Measurements from ENCODE around the gene HIC1.

DNA sequence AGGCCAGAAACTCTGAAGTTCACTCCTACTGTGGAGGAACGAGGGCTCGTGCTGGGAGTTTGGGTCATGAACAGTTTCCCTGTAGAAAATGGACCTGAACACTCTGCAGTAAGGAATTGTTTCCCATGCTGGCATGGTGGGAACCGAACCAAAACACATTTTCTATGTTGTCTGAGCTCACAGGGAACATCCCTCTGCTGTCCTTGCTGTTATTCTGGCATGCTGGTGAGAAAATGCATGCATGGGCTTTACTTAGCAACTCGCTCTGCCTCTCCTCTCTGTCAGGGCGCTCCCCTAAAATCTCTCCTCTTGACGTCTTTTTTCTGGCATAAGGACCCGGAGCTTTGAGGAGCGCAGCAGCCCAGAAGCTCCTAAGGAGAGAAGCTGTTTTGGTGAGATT, 35.2 kb upstream of the HIC1 start:
- TF ChIP-seq, protein P1, sequence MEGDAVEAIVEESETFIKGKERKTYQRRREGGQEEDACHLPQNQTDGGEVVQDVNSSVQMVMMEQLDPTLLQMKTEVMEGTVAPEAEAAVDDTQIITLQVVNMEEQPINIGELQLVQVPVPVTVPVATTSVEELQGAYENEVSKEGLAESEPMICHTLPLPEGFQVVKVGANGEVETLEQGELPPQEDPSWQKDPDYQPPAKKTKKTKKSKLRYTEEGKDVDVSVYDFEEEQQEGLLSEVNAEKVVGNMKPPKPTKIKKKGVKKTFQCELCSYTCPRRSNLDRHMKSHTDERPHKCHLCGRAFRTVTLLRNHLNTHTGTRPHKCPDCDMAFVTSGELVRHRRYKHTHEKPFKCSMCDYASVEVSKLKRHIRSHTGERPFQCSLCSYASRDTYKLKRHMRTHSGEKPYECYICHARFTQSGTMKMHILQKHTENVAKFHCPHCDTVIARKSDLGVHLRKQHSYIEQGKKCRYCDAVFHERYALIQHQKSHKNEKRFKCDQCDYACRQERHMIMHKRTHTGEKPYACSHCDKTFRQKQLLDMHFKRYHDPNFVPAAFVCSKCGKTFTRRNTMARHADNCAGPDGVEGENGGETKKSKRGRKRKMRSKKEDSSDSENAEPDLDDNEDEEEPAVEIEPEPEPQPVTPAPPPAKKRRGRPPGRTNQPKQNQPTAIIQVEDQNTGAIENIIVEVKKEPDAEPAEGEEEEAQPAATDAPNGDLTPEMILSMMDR (IDR thresholded peaks at IDR 0.05), result no peak
- no peak for TF ChIP-seq EP300 (IDR thresholded peaks at IDR 0.05; ENCODE audit: low read depth)
